HEK293T (cell line): ENCODE results near the gene GIGYF1.

ENCODE experiments used
- BHLHE40 ChIP-seq: fragments of 450-650 bp; IDR thresholded peaks from 2 replicates; pipeline ENCODE4 v1.6.1; 2016; ENCODE audit warnings: mild to moderate bottlenecking, moderate library complexity, borderline replicate concordance
- FOXA1 ChIP-seq: fragments of 450-650 bp; IDR thresholded peaks from 2 replicates; pipeline ENCODE4 v1.6.1; 2016; ENCODE audit warnings: mild to moderate bottlenecking
- FOXM1 ChIP-seq: fragments of 450-650 bp; IDR thresholded peaks from 2 replicates; pipeline ENCODE4 v1.6.1; 2017; ENCODE audit warnings: mild to moderate bottlenecking, borderline replicate concordance
- LEF1 ChIP-seq: fragments of 450-650 bp; IDR thresholded peaks from 2 replicates; pipeline ENCODE4 v1.6.1; 2017; ENCODE audit warnings: mild to moderate bottlenecking, borderline replicate concordance
- SP1 ChIP-seq: fragments of 450-650 bp; IDR thresholded peaks from 2 replicates; pipeline ENCODE4 v1.6.1; 2017
- SUZ12 ChIP-seq: fragments of 450-650 bp; IDR thresholded peaks from 2 replicates; pipeline ENCODE4 v1.6.1; 2016; ENCODE audit warnings: mild to moderate bottlenecking

GRCh38 chr7:100721505-100721812 lies 27.4 kb upstream of the GIGYF1 start:
- TF ChIP-seq LEF1 (no peak), FOXM1 (no peak), SP1 (no peak), BHLHE40 (no peak), FOXA1 (no peak), SUZ12 (no peak)
